GM20431 (cell line): ENCODE measurements around the gene ERBB4.

Experiments used
- in situ Hi-C: fragments of 300-500 bp; cut with MseI, MboI; formaldehyde crosslinking; loops from one replicate; pipeline ENCODE4 v1.15.0; 2020; ENCODE audit warnings: low sequenced_read_pairs; ENCODE audit not compliant: unreplicated experiment

Gene ERBB4

GRCh38 chr2:211473116-211473515 lies 1065.5 kb downstream of the ERBB4 start:
- in situ Hi-C loops = no loop called here

- in situ Hi-C loops = no loop called here
Observed at GRCh38 chr2:211469664-211470059, 1068.9 kb downstream of the ERBB4 start.

- in situ Hi-C loops = no loop called here
Observed at GRCh38 chr2:211468877-211469663, 1069.5 kb downstream of the ERBB4 start.

GRCh38 chr2:211468217-211468616 lies 1070.4 kb downstream of the ERBB4 start:
- in situ Hi-C loops = no loop called here

GRCh38 chr2:211463397-211463796 lies 1075.2 kb downstream of the ERBB4 start:
- in situ Hi-C loops = no loop called here

- in situ Hi-C loops = no loop called here
Observed at GRCh38 chr2:211458974-211459373, 1079.6 kb downstream of the ERBB4 start.

GRCh38 chr2:211457325-211457724 lies 1081.3 kb downstream of the ERBB4 start:
- in situ Hi-C loops = no loop called here

GRCh38 chr2:211455216-211455841 lies 1083.3 kb downstream of the ERBB4 start:
- in situ Hi-C loops = no loop called here

- in situ Hi-C loops = no loop called here
Observed at GRCh38 chr2:211454679-211455078, 1083.9 kb downstream of the ERBB4 start.

- in situ Hi-C loops = no loop called here
Observed at GRCh38 chr2:211453311-211453887, 1085.2 kb downstream of the ERBB4 start.

GRCh38 chr2:211451642-211452041 lies 1087.0 kb downstream of the ERBB4 start:
- in situ Hi-C loops = no loop called here

- in situ Hi-C loops = no loop called here
Observed at GRCh38 chr2:211449819-211450218, 1088.8 kb downstream of the ERBB4 start.

- in situ Hi-C loops = no loop called here
Observed at GRCh38 chr2:211447548-211447947, 1091.1 kb downstream of the ERBB4 start.

- in situ Hi-C loops = no loop called here
Observed at GRCh38 chr2:211440107-211440506, 1098.5 kb downstream of the ERBB4 start.

- in situ Hi-C loops = no loop called here
Observed at GRCh38 chr2:211439011-211439410, 1099.6 kb downstream of the ERBB4 start.

GRCh38 chr2:211437396-211437795 lies 1101.2 kb downstream of the ERBB4 start:
- in situ Hi-C loops = no loop called here

- in situ Hi-C loops = no loop called here
Observed at GRCh38 chr2:211436182-211436581, 1102.4 kb downstream of the ERBB4 start.

- in situ Hi-C loops = no loop called here
Observed at GRCh38 chr2:211435331-211435730, 1103.3 kb downstream of the ERBB4 start.

GRCh38 chr2:211434773-211435172 lies 1103.8 kb downstream of the ERBB4 start:
- in situ Hi-C loops = no loop called here

- in situ Hi-C loops = no loop called here
Observed at GRCh38 chr2:211429256-211429920, 1109.2 kb downstream of the ERBB4 start.

- in situ Hi-C loops = no loop called here
Observed at GRCh38 chr2:211426240-211426639, 1112.4 kb downstream of the ERBB4 start.
